ENCODE data around the gene SOX10. TPM values are rescaled to one million over a fixed set of nuclear protein-coding genes. Genes with fewer than 3 reads are reported as not detected.

SOX10 gene
- total and polyA plus RNA-seq, 10 donors: 0.09 to 1.8 (median 0.21) TPM; not detected in 4

DNA sequence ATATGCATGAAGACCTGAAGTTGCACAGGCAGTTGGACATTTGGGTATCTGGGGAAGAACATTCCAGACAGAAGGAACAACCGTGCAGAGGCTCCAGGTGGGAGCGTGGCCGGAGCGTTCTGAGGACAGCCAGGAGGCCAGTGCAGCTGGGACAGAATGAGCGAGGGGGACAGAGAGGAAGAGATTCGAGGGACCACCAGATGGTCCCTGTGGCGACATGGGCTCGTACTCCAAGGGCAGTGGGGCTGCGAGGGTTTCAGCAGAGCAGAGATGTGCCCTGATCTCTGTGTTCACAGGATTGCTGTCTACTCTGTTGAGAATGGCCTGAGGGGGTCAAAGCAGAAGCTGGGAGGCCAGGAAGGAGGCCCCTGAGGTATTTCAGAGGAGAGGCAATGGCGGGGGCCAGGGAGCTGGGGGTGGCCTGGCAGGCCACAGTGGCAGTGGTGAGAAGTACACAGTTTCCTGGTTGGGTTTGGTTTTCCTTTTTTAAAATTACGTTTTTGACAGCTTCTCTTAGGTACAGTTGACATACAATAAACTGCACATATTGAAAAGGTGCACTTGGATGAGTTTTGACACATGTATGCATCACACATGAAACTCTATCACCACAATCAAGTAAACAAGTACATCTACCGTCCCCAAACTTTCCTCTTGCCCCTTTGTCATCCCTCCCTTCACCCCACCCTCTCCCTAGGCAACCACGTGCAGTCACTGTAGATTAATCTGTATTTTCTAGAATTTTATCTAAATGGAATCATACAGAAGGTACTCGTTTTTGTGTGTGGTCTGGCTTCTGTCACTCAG is 24.8 kb upstream of the SOX10 start:
- TF ChIP-seq POLR2A (IDR thresholded peaks at IDR 0.05) (no peak), POLR2AphosphoS5 (IDR thresholded peaks at IDR 0.05) (no peak)
- TF ChIP-seq, protein P1, sequence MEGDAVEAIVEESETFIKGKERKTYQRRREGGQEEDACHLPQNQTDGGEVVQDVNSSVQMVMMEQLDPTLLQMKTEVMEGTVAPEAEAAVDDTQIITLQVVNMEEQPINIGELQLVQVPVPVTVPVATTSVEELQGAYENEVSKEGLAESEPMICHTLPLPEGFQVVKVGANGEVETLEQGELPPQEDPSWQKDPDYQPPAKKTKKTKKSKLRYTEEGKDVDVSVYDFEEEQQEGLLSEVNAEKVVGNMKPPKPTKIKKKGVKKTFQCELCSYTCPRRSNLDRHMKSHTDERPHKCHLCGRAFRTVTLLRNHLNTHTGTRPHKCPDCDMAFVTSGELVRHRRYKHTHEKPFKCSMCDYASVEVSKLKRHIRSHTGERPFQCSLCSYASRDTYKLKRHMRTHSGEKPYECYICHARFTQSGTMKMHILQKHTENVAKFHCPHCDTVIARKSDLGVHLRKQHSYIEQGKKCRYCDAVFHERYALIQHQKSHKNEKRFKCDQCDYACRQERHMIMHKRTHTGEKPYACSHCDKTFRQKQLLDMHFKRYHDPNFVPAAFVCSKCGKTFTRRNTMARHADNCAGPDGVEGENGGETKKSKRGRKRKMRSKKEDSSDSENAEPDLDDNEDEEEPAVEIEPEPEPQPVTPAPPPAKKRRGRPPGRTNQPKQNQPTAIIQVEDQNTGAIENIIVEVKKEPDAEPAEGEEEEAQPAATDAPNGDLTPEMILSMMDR (IDR thresholded peaks at IDR 0.05 in 8 of 11, conservative IDR thresholded peaks at IDR 0.05 in 3 of 11): no peak
- Histone ChIP-seq H3K4me1 (no peaks in the 10 kb centered on the region), H3K36me3 (no peaks in the 10 kb centered on the region), H3K27ac (no peak overlapping the region), H3K9me3 (peaks cover 0 to 2% (median 0%) of the 10 kb centered on the region in 8 donors), H3K4me3 (no peak overlapping the region), H3K27me3 (replicated peaks in 1 of 7) (no peaks in the 10 kb centered on the region)
- DNase-seq: no peak
- 58 to 73% (median 64%) methylated on average over 14 of the region's 14 CpGs for WGBS, 5 donors
- intact Hi-C loops (cut with DNase I; ENCODE audit: low total_unique reads): no loop called here

DNA sequence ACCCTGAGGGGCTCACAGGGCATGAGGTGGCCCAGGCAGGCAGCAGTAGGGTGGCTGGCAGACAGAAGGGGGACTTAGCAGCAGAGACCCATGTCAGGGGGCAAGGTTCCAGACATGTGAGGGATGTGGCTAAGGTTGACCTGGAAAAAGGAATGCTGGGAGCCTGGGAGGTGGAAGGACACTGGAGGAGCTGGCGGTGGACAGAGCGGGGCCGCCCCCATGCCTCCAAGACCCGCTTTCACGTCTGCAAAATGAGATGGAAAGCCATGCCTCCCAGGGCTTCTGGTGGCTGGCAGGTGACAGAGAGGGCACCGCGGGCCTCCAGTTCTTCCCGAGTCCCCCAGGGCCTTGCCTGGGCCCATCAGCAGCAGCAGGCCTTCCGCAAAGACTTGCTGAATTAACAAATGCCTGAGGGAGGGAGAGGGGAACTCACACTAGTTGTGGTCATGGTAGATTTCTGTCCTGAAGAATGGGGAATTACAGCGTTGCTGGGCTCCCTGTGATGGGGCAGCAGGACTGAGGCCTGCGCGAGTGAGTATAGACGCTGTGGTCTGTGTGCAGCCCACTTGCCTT is 23.1 kb upstream of the SOX10 start:
- TF ChIP-seq, protein P1 (IDR thresholded peaks at IDR 0.05 in 8 of 11, conservative IDR thresholded peaks at IDR 0.05 in 3 of 11): no peak
- no peak for TF ChIP-seq POLR2A (IDR thresholded peaks at IDR 0.05)
- no peak for TF ChIP-seq POLR2AphosphoS5 (IDR thresholded peaks at IDR 0.05)
- Histone ChIP-seq H3K36me3 (no peaks in the 10 kb centered on the region), H3K27ac (no peak overlapping the region), H3K4me1 (no peaks in the 10 kb centered on the region), H3K9me3 (no peaks in the 10 kb centered on the region), H3K4me3 (no peak overlapping the region), H3K27me3 (replicated peaks in 1 of 7) (no peaks in the 10 kb centered on the region)
- no peak for DNase-seq
- 85 to 95% (median 89%) methylated on average over 12 to 13 of the region's 13 CpGs for WGBS, 5 donors
- intact Hi-C loops (cut with DNase I; ENCODE audit: low total_unique reads): no loop called here

DNA sequence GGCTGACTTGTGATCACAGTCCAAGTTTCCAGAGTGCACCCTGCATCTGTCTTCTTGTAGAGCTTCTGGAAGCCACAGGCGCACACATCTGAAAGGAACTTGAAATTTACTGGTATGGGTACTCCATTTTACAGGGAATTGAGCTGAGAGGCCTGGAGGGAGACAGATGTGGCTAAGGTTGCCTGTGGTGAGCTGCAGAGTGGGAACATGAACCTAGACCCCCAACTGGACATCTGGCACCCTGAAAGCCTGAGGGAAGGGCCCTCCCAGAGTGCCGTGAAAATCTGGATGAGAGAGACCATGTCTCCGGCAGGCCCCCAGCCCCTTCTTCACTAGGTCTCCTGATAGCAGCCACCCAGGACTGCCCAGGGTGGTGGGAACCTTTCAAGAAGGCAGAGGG is 22.6 kb upstream of the SOX10 start:
- intact Hi-C loops (cut with DNase I; ENCODE audit: low total_unique reads): no loop called here
- Histone ChIP-seq H3K4me3 (no peak overlapping the region), H3K9me3 (no peaks in the 10 kb centered on the region), H3K4me1 (no peaks in the 10 kb centered on the region), H3K27me3 (replicated peaks in 1 of 7) (no peaks in the 10 kb centered on the region), H3K27ac (no peak overlapping the region), H3K36me3 (no peaks in the 10 kb centered on the region)
- no peak for TF ChIP-seq POLR2A (IDR thresholded peaks at IDR 0.05)
- TF ChIP-seq, protein P1 (IDR thresholded peaks at IDR 0.05 in 8 of 11, conservative IDR thresholded peaks at IDR 0.05 in 3 of 11): no peak
- TF ChIP-seq POLR2AphosphoS5 (IDR thresholded peaks at IDR 0.05): no peak
- no peak for DNase-seq
- WGBS, 5 donors: 95 to 100% (median 96%) methylated on average over 3 of the region's 3 CpGs

DNA sequence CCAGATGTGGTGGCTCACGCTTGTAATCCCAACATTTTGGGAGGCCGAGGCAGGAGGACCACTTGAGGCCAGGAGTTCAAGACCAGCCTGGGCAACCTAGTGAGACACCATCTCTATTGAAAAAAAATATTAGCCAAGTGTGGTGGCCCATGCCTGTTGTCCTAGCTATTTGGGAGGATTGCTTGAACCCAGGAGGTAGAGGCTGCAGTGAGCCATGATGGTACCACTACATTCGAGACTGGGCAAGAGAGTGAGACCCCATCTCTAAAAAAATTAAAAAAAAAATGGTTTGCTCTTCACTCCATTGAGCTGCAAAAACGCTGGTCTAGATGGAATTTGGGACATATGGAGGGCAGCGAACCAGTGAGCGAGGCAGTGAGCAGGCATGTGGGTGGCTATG is 21.6 kb upstream of the SOX10 start:
- WGBS, 5 donors: 85 to 93% (median 90%) methylated on average over 6 of the region's 6 CpGs
- Histone ChIP-seq H3K36me3 (no peaks in the 10 kb centered on the region), H3K4me3 (no peak overlapping the region), H3K27ac (no peak overlapping the region), H3K27me3 (replicated peaks in 1 of 7) (no peaks in the 10 kb centered on the region), H3K9me3 (no peaks in the 10 kb centered on the region), H3K4me1 (no peaks in the 10 kb centered on the region)
- DNase-seq: no peak
- TF ChIP-seq POLR2AphosphoS5 (IDR thresholded peaks at IDR 0.05): no peak
- no peak for TF ChIP-seq POLR2A (IDR thresholded peaks at IDR 0.05)
- TF ChIP-seq, protein P1 (IDR thresholded peaks at IDR 0.05 in 8 of 11, conservative IDR thresholded peaks at IDR 0.05 in 3 of 11): no peak
- intact Hi-C loops (cut with DNase I; ENCODE audit: low total_unique reads): no loop called here

All from spleen (tissue), 11 donors.